Endothelial cell of umbilical vein (primary cell): Measurements from ENCODE around the gene ATP8A2.

Experiments used
- EZH2 ChIP-seq: IDR thresholded peaks from 2 replicates; pipeline ENCODE4 v1.6.1; 2012; ENCODE audit warnings: borderline replicate concordance, low read depth, mild to moderate bottlenecking, moderate library complexity, low read length, inconsistent platforms; ENCODE audit not compliant: severe bottlenecking
- FOS ChIP-seq: IDR thresholded peaks from 2 replicates; pipeline ENCODE4 v1.6.1; 2011; ENCODE audit warnings: mild to moderate bottlenecking, low read length, moderate library complexity, borderline replicate concordance; ENCODE audit not compliant: insufficient read depth
- JUN ChIP-seq: IDR thresholded peaks from 2 replicates; pipeline ENCODE4 v1.6.1; 2011; ENCODE audit warnings: borderline replicate concordance, low read depth; ENCODE audit not compliant: insufficient read length, insufficient read depth
- MYC ChIP-seq: IDR thresholded peaks from one replicate; pipeline ENCODE4 v1.6.1; 2011; ENCODE audit warnings: mild to moderate bottlenecking, low read depth, low read length
- POLR2A ChIP-seq: IDR thresholded peaks from 2 replicates; pipeline ENCODE4 v1.6.1; 2012; ENCODE audit warnings: low read depth, mild to moderate bottlenecking, control low read depth, low read length
- POLR2AphosphoS5 ChIP-seq: IDR thresholded peaks from 2 replicates; pipeline ENCODE4 v1.6.1; 2012; ENCODE audit warnings: low read depth, mild to moderate bottlenecking, control low read depth, low read length, moderate library complexity; ENCODE audit not compliant: insufficient read depth
- TF ChIP-seq, protein P1 (sequence below), 2 donors: IDR thresholded peaks; 1 replicate in 1 of 2; 2 replicates in 1 of 2; pipeline ENCODE4 v1.5.1; 2011; ENCODE audit warnings: low read length in 2 of 2, mild to moderate bottlenecking in 2 of 2, moderate library complexity in 2 of 2, control low read depth in 1 of 2, inconsistent platforms in 1 of 2, low read depth in 1 of 2; ENCODE audit not compliant: insufficient read depth in 1 of 2; ENCODE audit errors: extremely low read depth in 1 of 2
- TF ChIP-seq, protein P2 (sequence below): IDR thresholded peaks from 2 replicates; pipeline ENCODE4 v1.6.1; 2011; ENCODE audit not compliant: insufficient read depth, insufficient read length

DNA sequence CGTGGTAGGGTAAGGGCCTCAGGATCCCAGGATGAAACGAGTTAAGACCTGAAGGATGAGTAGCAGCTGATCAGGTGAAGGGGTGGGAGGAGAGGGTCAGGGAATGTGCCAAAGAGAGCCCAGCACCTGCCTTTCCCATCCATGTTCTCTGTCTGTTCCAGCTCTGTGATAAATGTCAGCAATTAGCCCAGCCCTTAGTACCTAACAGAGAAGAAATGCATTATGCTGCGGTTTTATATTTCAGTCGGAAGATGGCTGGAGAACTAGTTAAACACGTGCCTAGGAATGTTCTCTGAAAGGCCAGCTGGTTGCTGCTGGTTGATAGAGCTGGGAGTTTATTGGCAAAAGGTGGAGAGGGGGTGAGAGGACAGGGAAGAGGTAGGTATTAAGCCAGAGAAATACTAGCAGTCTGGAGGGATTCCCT lies 411.8 kb downstream of the ATP8A2 start:
- TF ChIP-seq, protein P1, sequence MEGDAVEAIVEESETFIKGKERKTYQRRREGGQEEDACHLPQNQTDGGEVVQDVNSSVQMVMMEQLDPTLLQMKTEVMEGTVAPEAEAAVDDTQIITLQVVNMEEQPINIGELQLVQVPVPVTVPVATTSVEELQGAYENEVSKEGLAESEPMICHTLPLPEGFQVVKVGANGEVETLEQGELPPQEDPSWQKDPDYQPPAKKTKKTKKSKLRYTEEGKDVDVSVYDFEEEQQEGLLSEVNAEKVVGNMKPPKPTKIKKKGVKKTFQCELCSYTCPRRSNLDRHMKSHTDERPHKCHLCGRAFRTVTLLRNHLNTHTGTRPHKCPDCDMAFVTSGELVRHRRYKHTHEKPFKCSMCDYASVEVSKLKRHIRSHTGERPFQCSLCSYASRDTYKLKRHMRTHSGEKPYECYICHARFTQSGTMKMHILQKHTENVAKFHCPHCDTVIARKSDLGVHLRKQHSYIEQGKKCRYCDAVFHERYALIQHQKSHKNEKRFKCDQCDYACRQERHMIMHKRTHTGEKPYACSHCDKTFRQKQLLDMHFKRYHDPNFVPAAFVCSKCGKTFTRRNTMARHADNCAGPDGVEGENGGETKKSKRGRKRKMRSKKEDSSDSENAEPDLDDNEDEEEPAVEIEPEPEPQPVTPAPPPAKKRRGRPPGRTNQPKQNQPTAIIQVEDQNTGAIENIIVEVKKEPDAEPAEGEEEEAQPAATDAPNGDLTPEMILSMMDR (IDR thresholded peaks at IDR 0.05; ENCODE audit: extremely low read depth in 1 of 2, insufficient read depth in 1 of 2, low read depth in 1 of 2, low read length in 2 of 2), result no peak
- TF ChIP-seq POLR2A, result no peak
- TF ChIP-seq, protein P2, sequence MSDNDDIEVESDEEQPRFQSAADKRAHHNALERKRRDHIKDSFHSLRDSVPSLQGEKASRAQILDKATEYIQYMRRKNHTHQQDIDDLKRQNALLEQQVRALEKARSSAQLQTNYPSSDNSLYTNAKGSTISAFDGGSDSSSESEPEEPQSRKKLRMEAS, result no peak
- TF ChIP-seq POLR2AphosphoS5, result no peak
- no peak for TF ChIP-seq MYC
- no peak for TF ChIP-seq FOS
- no peak for TF ChIP-seq EZH2
- TF ChIP-seq JUN, result no peak
